Stimulated activated CD8-positive, alpha-beta memory T cell treated with anti-CD3 and anti-CD28 coated beads, Interleukin-15, amount 100 ng/mL, for 4 hours (primary cell): Measurements from ENCODE around the gene GOT1.

Source experiments
- DNase-seq, 2 donors: peaks; one replicate each; pipeline ENCODE4 v3.0.0-alpha.2; 2020; ENCODE audit warnings: low read depth in 2 of 2

The GOT1 gene

GRCh38 chr10:99433378-99434020 is 3.1 kb upstream of the GOT1 start:
- DNase-seq, result no peak

- DNase-seq, result no peak
These were observed 2.5 kb upstream of the GOT1 start for GRCh38 chr10:99432881-99433280.

DNA sequence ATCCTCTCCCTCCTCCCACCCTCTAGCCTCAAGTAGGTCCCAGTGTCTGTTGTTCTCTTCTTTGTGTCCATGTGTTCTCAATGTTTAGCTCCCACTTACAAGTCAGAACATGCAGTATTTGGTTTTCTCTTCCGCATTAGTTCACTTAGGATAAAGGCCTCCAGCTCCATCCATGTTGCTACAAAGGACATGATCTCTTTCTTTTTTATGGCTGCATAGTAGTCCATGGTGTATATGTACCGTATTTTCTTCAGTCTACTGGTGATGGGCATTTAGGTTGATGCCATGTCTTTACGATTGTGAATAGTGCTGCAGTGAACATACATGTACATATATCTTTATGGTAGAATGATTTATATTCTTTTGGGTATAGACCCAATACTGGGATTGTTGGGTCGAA is 1.6 kb upstream of the GOT1 start:
- no peak for DNase-seq

GRCh38 chr10:99431190-99431760 is 851 bp upstream of the GOT1 start:
- DNase-seq, result no peak

DNA sequence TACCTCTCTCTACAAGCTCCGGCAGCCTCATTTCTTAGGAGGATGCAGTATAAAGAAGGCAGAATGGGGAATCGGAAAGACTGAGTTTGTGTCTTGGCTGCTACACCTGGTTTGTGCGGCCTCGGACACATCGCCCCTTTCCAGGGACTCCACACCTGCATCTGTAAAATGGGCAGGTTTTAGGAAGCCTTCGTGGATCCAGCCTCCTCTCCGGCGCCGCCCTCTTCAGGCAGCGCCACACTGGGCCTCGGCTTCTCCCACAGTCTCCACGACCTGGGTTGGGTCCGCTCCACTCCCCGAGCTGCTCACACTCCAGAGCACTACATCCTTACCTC is 341 bp downstream of the GOT1 start:
- DNase-seq, result no peak

- no peak for DNase-seq
These were observed 818 bp downstream of the GOT1 start for GRCh38 chr10:99429517-99430095.

DNA sequence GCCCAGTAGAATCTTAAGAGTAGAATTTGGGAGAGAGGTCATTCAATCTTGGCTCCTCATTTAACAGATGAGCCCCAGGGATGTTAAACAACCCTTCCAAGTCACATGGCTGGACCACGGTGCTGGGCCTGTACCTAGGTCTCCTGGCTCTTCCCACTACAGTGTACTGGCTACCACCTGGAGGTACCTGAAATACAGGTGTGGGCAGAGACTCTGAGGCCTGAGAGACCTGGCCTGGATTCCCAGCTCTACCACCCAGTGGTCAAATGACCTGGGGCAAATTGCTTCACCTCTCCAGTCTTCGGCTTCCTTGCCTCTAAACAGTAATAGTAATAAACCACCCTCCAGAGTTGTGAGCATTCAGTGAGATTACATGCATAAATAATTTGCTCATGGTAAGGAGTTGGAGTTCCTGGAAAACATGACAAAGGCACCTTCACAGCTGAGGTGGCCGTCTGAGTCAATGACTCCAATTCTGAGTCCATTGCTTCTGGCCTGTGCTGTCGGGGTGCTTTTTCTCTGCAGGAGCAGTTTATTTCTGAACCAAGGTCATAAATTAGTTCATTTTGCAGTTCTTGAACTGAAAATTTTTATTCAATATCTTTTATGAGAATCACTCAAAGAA is 2.7 kb downstream of the GOT1 start:
- no peak for DNase-seq

- no peak for DNase-seq
These were observed 3.7 kb downstream of the GOT1 start for GRCh38 chr10:99426689-99427088.

- no peak for DNase-seq
These were observed 5.2 kb downstream of the GOT1 start for GRCh38 chr10:99425204-99425603.

DNA sequence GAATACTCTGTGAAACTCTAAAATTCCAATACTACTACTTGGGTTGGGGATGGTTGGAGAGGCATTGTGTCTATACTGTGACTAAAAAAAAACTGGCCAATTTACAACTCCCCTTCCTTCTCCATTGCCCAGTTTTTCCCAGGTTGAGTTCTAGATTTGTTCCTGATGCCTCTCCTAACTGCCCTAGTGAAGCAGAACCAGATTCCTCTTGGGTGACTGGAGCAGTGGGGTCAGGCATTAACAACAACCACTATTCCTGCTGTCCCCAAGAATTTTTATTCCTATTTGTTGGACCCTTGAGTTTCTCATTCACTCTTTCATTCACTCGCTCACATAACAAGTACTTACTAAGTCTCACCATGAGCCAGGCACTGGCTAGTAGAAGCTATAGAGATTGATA is 5.8 kb downstream of the GOT1 start:
- DNase-seq, result no peak

GRCh38 chr10:99422529-99423096 is 7.8 kb downstream of the GOT1 start:
- no peak for DNase-seq

- DNase-seq, result no peak
These were observed 9.1 kb downstream of the GOT1 start for GRCh38 chr10:99421233-99421739.

DNA sequence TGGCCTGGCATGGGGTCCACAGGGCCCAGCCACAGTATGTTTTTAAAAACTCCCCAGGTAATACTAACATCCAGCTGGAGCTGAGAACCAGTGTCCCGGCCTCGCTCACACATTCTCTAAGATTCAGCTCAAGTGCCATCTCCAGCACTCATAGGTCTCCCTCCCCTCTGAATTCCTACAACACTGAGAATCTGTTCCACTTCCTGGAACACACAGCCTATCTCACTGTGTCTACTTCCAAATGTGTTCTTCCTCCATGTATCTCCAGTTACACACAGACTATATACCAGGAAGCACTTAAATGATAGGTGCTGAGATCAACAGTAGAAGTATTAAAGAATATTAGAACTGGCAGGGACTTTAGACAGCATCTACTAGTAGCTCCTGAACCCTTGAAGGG is 10.7 kb downstream of the GOT1 start:
- no peak for DNase-seq

GRCh38 chr10:99418910-99419624 is 11.4 kb downstream of the GOT1 start:
- DNase-seq, result no peak

- DNase-seq, result no peak
These were observed 18.3 kb downstream of the GOT1 start for GRCh38 chr10:99412099-99412498.

DNA sequence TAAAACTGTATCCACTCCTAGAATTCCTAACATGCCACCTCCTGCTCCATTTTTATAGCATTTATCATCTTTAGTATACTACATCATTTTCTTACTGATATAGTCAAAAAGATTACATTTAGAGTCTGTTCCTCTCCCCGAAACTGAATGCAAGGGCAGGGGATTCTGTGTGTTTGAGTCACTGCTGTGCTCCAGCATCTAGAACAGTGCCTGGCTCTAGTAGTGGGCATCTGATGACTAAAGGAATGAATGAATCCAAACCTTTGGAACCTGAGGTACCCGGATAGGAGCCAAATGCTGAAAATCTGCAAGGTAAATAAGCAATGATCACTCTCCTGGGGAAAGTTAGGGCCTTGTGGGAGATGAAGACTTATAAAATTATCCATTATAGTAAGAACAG is 18.9 kb downstream of the GOT1 start:
- DNase-seq, result no peak

- DNase-seq, result no peak
These were observed 19.5 kb downstream of the GOT1 start for GRCh38 chr10:99410876-99411275.

DNA sequence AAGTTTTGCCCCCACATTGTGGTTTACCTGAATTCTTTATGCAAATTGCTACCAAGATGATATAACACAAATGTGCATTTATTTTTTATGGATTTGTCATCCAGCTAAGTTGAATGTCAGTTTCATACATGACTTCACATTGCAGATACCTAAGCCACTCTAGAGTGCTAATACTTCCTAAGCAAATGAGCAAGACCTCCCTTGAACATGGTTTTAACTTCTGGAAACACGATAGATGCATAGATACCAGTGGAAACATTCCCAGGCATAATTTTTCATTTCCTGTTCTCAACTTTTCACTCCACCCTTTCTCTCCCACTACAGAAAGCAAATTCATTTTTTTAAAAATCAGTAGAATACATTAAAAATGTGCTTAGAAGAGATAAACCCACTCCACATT is 20.3 kb downstream of the GOT1 start:
- DNase-seq, result no peak

DNA sequence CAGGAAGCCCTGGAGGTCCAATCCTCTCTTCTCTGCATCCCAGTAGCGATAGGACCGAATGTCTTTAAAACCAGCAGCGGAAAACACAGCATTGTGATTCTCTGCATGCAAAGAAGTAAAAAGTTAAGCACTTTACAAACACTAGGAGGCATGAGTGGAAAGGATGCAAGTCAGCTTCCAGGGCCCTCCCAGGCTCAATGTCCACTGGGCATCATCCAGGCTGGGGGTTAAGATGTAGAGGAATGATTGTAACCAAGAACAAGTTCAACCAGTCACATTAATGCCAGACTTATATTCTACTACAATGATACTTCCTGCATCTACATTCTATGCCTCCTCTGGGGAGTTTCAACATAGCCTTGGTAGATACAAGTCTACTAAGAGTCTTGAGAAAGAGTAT is 24.3 kb downstream of the GOT1 start:
- no peak for DNase-seq

- DNase-seq, result no peak
These were observed 26.8 kb downstream of the GOT1 start for GRCh38 chr10:99403674-99404073.

- DNase-seq, result no peak
These were observed 30.8 kb downstream of the GOT1 start for GRCh38 chr10:99399664-99400063.

GRCh38 chr10:99396471-99396870 is 34.0 kb downstream of the GOT1 start:
- DNase-seq, result no peak
